Breast epithelium (tissue), 3 donors: Measurements from ENCODE around the gene FKBP1B.

Experiments used
- CTCF ChIP-seq, 3 donors: fragments of 450-650 bp; IDR thresholded peaks; one replicate each; pipeline ENCODE4 v1.5.1; 2016 to 2017; ENCODE audit warnings: antibody characterized with exemption in 3 of 3, mild to moderate bottlenecking in 3 of 3, moderate library complexity in 3 of 3
- POLR2AphosphoS5 ChIP-seq, 3 donors: sonication (generic); formaldehyde crosslinking; IDR thresholded peaks; one replicate each; pipeline ENCODE4 v1.6.1; 2017; ENCODE audit warnings: antibody characterized with exemption in 3 of 3

- TF ChIP-seq CTCF (IDR thresholded peaks at IDR 0.05), result no peak
- no peak for TF ChIP-seq POLR2AphosphoS5 (IDR thresholded peaks at IDR 0.05)
Measured at GRCh38 chr2:24101992-24102391, 52.5 kb downstream of the FKBP1B start.
